Natural killer cell (primary cell): ENCODE measurements around the gene CSNK1D. TPM values are rescaled to one million over a fixed set of nuclear protein-coding genes. Genes with fewer than 3 reads are reported as not detected.
A peak's percentile ranks its signal among the peaks of the same experiment; 100 is the strongest.
"Not testable (repeated sequence)": the region's sequence is repeated elsewhere in the genome, so short reads cannot be mapped to it uniquely, and the experiment has no call there.

Experiments used
- ATAC-seq, 3 donors: fragments of 150-1000 bp in 2 of 3; fragments of 200-7000 bp in 1 of 3; cut with Tn5 transposase; 1 replicate in 1 of 3; 2 replicates in 2 of 3; pipeline ENCODE4 v1.10.0; 2021; ENCODE audit warnings: mild to moderate bottlenecking in 2 of 3, moderate library complexity in 2 of 3
- DNase-seq, 2 donors: peaks; one replicate each; pipeline versions ENCODE4 v3.0.0 to v3.0.0-alpha.2; 2013 to 2021; ENCODE audit warnings: mixed read lengths in 1 of 2
- H3K27ac ChIP-seq: one replicate; pipeline ENCODE4 v1.5.1; 2013; ENCODE audit warnings: mild to moderate bottlenecking, low read length
- H3K27me3 ChIP-seq: one replicate; pipeline ENCODE4 v1.6.1; 2013; ENCODE audit warnings: low read length; ENCODE audit not compliant: control insufficient read depth, insufficient read depth
- H3K36me3 ChIP-seq: one replicate; pipeline ENCODE4 v1.6.1; 2013; ENCODE audit warnings: low read length; ENCODE audit not compliant: control insufficient read depth, insufficient read depth
- H3K4me1 ChIP-seq: one replicate; pipeline ENCODE4 v1.6.1; 2013; ENCODE audit warnings: low read length; ENCODE audit not compliant: control insufficient read depth, insufficient read depth
- H3K4me3 ChIP-seq: one replicate; pipeline ENCODE4 v1.5.1; 2013; ENCODE audit warnings: low read length
- H3K9me3 ChIP-seq: one replicate; pipeline ENCODE4 v1.6.1; 2013; ENCODE audit warnings: low read length; ENCODE audit not compliant: control insufficient read depth, insufficient read depth
- H3K27ac Mint-ChIP-seq, 2 donors: one replicate each; pipeline ENCODE4 v1.8.0; 2022; ENCODE audit warnings: mild to moderate bottlenecking in 2 of 2, mixed read lengths in 2 of 2, moderate library complexity in 1 of 2
- H3K27me3 Mint-ChIP-seq, 2 donors: one replicate each; pipeline ENCODE4 v1.8.0; 2022; ENCODE audit warnings: low read depth in 2 of 2, mixed read lengths in 2 of 2
- H3K36me3 Mint-ChIP-seq: one replicate; pipeline ENCODE4 v1.8.0; 2022; ENCODE audit warnings: mixed read lengths
- H3K4me1 Mint-ChIP-seq, 2 donors: one replicate each; pipeline ENCODE4 v1.8.0; 2022; ENCODE audit warnings: mixed read lengths in 2 of 2
- H3K4me3 Mint-ChIP-seq: one replicate; pipeline ENCODE4 v1.8.0; 2022; ENCODE audit warnings: mild to moderate bottlenecking, moderate library complexity, mixed read lengths
- H3K9me3 Mint-ChIP-seq, 2 donors: one replicate each; pipeline ENCODE4 v1.8.0; 2022; ENCODE audit warnings: mixed read lengths in 2 of 2
- WGBS: methylation state at CpG from one replicate; pipeline ENCODE4 v1.1.7; 2013; ENCODE audit warnings: missing lambda C conversion rate; ENCODE audit not compliant: insufficient coverage; 5-methylcytosine and 5-hydroxymethylcytosine counted together
- intact Hi-C: fragments of 100-400 bp; cut with micrococcal nuclease; formaldehyde crosslinking; loops from one replicate; pipeline ENCODE4 v1.14.2; 2022
- total RNA-seq, 4 donors: library from RNA; stranded (reverse); fragments of 120-200 nt in 1 of 4; gene quantifications; one replicate each; pipeline versions ENCODE4 v1.2.3 to v1.2.4, GENCODE V29; 2013 to 2022
- TF ChIP-seq, protein P1 (sequence below): fragments of 200-600 bp; IDR thresholded peaks from one replicate; pipeline ENCODE4 v1.8.0; 2022; ENCODE audit warnings: antibody characterized with exemption

The CSNK1D gene
- total RNA-seq, 3 donors from 2014 or later (not counting 1 experiment from before 2014, with no cell fraction given), result 423 to 475 (median 468) TPM

DNA sequence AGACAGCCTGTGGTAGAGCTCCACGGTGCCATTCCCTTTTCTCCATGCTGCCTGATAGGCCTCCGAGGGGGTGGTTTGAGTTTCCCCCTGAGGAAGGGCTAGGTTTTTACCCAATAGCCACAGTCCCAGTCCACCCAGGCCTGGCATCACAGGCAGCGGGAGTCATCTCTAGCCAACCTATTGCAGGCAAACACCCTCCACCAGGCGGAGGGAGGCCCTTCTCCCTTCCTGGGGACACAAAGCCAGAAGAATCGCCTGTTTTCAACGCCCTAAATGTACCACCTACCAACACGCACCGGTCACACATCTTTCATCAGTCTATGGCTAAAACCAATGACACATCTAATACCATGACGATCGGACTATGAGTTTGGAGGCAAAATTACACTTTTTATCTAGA is 7.4 kb downstream of the CSNK1D start:
- Mint-ChIP-seq H3K27ac (peak overlapping the region; percentile 87 to 91), H3K9me3 (no peaks in the 10 kb centered on the region), H3K27me3 (no peaks in the 10 kb centered on the region), H3K4me3 (peak overlapping the region; percentile 57), H3K36me3 (no peaks in the 10 kb centered on the region), H3K4me1 (peaks cover 64 to 69% of the 10 kb centered on the region in 2 donors)
- peaks cover 63% of the 10 kb centered on the region for H3K36me3 ChIP-seq
- DNase-seq (no peak), ATAC-seq (no peak)
- intact Hi-C loops, result loop anchor here (5.0 kb wide), 1 partner anchor 51 kb away; the partner anchor contains the start of gene CD7
- H3K4me3 ChIP-seq, result no peak overlapping the region
- no peak overlapping the region for H3K27ac ChIP-seq
- TF ChIP-seq, protein P1, sequence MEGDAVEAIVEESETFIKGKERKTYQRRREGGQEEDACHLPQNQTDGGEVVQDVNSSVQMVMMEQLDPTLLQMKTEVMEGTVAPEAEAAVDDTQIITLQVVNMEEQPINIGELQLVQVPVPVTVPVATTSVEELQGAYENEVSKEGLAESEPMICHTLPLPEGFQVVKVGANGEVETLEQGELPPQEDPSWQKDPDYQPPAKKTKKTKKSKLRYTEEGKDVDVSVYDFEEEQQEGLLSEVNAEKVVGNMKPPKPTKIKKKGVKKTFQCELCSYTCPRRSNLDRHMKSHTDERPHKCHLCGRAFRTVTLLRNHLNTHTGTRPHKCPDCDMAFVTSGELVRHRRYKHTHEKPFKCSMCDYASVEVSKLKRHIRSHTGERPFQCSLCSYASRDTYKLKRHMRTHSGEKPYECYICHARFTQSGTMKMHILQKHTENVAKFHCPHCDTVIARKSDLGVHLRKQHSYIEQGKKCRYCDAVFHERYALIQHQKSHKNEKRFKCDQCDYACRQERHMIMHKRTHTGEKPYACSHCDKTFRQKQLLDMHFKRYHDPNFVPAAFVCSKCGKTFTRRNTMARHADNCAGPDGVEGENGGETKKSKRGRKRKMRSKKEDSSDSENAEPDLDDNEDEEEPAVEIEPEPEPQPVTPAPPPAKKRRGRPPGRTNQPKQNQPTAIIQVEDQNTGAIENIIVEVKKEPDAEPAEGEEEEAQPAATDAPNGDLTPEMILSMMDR, result no peak
- H3K4me1 ChIP-seq, result peaks cover 53% of the 10 kb centered on the region
- 93% methylated on average over 10 of the region's 10 CpGs for WGBS
- no peaks in the 10 kb centered on the region for H3K27me3 ChIP-seq
- H3K9me3 ChIP-seq, result no peaks in the 10 kb centered on the region

DNA sequence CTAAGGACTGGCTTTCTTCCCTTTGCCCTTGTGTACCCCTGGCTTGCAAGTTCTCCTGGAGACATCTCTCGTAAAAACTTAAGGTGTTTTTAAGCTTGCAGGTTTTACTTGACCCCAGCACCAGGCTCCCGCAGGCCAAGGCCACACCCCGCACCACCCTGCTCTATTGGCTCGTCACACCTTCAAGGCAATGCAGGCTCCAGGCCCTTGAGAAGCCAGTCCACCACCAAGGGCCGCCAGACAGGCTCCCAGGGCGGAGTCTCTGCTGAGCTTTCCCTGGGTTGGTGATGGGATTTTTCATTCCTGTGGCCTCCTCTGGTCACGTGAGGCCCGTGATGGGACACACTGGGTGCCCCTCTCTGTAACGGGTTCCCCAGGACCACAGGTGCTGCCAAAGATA is 9.9 kb downstream of the CSNK1D start:
- Mint-ChIP-seq H3K4me3 (no peak overlapping the region), H3K27me3 (no peaks in the 10 kb centered on the region), H3K27ac (peak overlapping the region; percentile 77 to 87), H3K9me3 (no peaks in the 10 kb centered on the region), H3K4me1 (peaks cover 52 to 64% of the 10 kb centered on the region in 2 donors), H3K36me3 (peaks cover 8% of the 10 kb centered on the region)
- 92% methylated on average over 9 of the region's 9 CpGs for WGBS
- no peak overlapping the region for H3K27ac ChIP-seq
- DNase-seq (no peak), ATAC-seq (no peak)
- TF ChIP-seq, protein P1, result no peak
- H3K9me3 ChIP-seq, result no peaks in the 10 kb centered on the region
- H3K4me1 ChIP-seq, result peaks cover 28% of the 10 kb centered on the region
- H3K36me3 ChIP-seq, result peaks cover 78% of the 10 kb centered on the region
- H3K4me3 ChIP-seq, result no peak overlapping the region
- H3K27me3 ChIP-seq, result no peaks in the 10 kb centered on the region
- intact Hi-C loops, result no loop called here

DNA sequence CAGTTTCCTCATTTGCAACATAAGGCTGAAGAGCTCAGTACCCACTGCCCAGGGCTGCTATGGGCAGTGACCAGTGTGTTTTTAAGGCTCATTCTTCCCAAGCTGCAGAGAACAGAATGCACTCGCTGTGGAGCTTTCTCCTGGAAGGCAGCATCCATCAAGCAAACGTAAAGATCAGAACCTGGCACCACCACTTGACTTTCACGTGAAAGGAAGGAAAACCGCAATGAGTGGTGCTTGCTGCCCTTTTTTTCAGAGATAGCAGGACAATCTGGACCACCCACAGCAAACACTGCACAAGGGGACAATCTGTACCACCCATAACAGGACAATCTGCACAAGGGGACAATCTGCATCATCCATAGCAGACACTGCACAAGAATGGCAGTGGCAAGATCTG is 11.2 kb downstream of the CSNK1D start:
- no peaks in the 10 kb centered on the region for H3K27me3 ChIP-seq
- H3K4me1 Mint-ChIP-seq, result peaks cover 50 to 61% of the 10 kb centered on the region in 2 donors
- H3K27ac ChIP-seq, result no peak overlapping the region
- intact Hi-C loops, result no loop called here
- peaks cover 21% of the 10 kb centered on the region for H3K4me1 ChIP-seq
- no peak overlapping the region for H3K4me3 Mint-ChIP-seq
- H3K27ac Mint-ChIP-seq, result peak overlapping the region; percentile 48 to 100
- ATAC-seq (no peak), DNase-seq (no peak)
- peaks cover 17% of the 10 kb centered on the region for H3K36me3 Mint-ChIP-seq
- no peaks in the 10 kb centered on the region for H3K27me3 Mint-ChIP-seq
- H3K4me3 ChIP-seq, result no peak overlapping the region
- TF ChIP-seq, protein P1, result no peak
- peaks cover 80% of the 10 kb centered on the region for H3K36me3 ChIP-seq
- no peaks in the 10 kb centered on the region for H3K9me3 ChIP-seq
- WGBS, result 79% methylated on average over 4 of the region's 4 CpGs
- H3K9me3 Mint-ChIP-seq, result no peaks in the 10 kb centered on the region

DNA sequence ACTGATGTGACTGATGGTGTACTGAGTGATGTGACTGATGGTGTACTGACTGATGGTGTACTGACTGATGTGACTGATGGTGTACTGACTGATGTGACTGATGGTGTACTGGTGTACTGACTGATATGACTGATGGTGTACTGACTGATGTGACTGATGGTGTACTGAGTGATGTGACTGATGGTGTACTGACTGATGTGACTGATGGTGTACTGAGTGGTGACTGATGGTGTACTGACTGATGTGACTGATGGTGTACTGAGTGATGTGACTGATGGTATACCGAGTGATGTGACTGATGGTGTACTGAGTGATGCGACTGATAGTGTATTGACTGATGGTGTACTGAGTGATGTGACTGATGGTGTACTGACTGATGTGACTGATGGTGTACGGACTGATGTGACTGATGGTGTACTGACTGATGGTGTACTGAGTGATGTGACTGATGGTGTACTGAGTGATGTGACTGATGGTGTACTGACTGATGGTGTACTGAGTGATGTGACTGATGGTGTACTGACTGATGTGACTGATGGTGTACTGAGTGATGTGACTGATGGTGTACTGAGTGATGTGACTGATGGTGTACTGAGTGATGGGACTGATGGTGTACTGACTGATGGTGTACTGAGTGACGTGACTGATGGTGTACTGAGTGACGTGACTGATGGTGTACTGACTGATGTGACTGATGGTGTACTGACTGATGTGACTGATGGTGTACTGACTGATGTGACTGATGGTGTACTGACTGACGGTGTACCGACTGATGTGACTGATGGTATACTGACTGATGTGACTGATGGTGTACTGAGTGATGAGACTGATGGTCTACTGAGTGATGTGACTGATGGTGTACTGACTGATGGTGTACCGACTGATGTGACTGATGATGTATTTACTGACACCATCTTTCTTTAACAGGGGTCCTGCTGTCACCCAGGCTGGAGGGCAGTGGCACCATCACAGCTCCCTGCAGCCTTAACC is 13.2 kb downstream of the CSNK1D start:
- 98% methylated on average over 8 of the region's 8 CpGs for WGBS
- H3K27ac ChIP-seq, DNase-seq, H3K4me3 Mint-ChIP-seq, ATAC-seq, H3K9me3 Mint-ChIP-seq, H3K27me3 ChIP-seq, H3K27me3 Mint-ChIP-seq, H3K9me3 ChIP-seq, H3K4me3 ChIP-seq: not testable (repeated sequence)
- Histone ChIP-seq H3K4me1 (peaks cover 12% of the 10 kb centered on the region), H3K36me3 (peaks cover 72% of the 10 kb centered on the region)
- intact Hi-C loops, result loop anchor here (10.0 kb wide), 1 partner anchor 55 kb away; no protein-coding TSS in a partner anchor
- Mint-ChIP-seq H3K4me1 (peaks cover 51 to 62% of the 10 kb centered on the region in 2 donors), H3K27ac (peak overlapping the region; percentile 48 to 100), H3K36me3 (peaks cover 29% of the 10 kb centered on the region)
